Ishikawa (cell line): ENCODE results near the gene FAXDC2.

Experiments used
- CEBPB ChIP-seq: IDR thresholded peaks from 2 replicates; pipeline ENCODE4 v1.6.1; 2012
- CREB1 ChIP-seq: IDR thresholded peaks from 2 replicates; pipeline ENCODE4 v1.6.1; 2012; ENCODE audit warnings: low read depth
- EGR1 ChIP-seq: IDR thresholded peaks from 2 replicates; pipeline ENCODE4 v1.6.1; 2012
- EP300 ChIP-seq: IDR thresholded peaks from 2 replicates; pipeline ENCODE4 v1.6.1; 2012; ENCODE audit warnings: borderline replicate concordance
- FOXM1 ChIP-seq: IDR thresholded peaks from 2 replicates; pipeline ENCODE4 v1.6.1; 2012; ENCODE audit warnings: low read depth, borderline replicate concordance
- MAX ChIP-seq: IDR thresholded peaks from 2 replicates; pipeline ENCODE4 v1.6.1; 2012
- NFIC ChIP-seq: IDR thresholded peaks from 2 replicates; pipeline ENCODE4 v1.6.1; 2012
- RAD21 ChIP-seq: IDR thresholded peaks from 2 replicates; pipeline ENCODE4 v1.6.1; 2012; ENCODE audit warnings: low read depth
- REST ChIP-seq: IDR thresholded peaks from 2 replicates; pipeline ENCODE4 v1.6.1; 2012; ENCODE audit warnings: low read depth, mild to moderate bottlenecking
- TCF12 ChIP-seq: IDR thresholded peaks from 2 replicates; pipeline ENCODE4 v1.6.1; 2012; ENCODE audit warnings: low read depth
- USF1 ChIP-seq: IDR thresholded peaks from 2 replicates; pipeline ENCODE4 v1.6.1; 2012
- YY1 ChIP-seq: IDR thresholded peaks from 2 replicates; pipeline ENCODE4 v1.6.1; 2012; ENCODE audit warnings: low read depth
- ZBTB7A ChIP-seq: IDR thresholded peaks from 2 replicates; pipeline ENCODE4 v1.6.1; 2012; ENCODE audit warnings: low read depth

GRCh38 chr5:154817815-154818214, 32.6 kb downstream of the FAXDC2 start:
- no peak for TF ChIP-seq MAX
- TF ChIP-seq RAD21: no peak
- no peak for TF ChIP-seq NFIC
- no peak for TF ChIP-seq EP300
- TF ChIP-seq YY1: no peak
- no peak for TF ChIP-seq TCF12
- TF ChIP-seq CEBPB: no peak
- no peak for TF ChIP-seq EGR1
- no peak for TF ChIP-seq CREB1
- TF ChIP-seq REST: no peak
- no peak for TF ChIP-seq USF1
- no peak for TF ChIP-seq ZBTB7A
- TF ChIP-seq FOXM1: no peak
